IMR-90 (cell line): ENCODE results near the gene PIGU. TPM values are rescaled to one million over a fixed set of nuclear protein-coding genes. Genes with fewer than 3 reads are reported as not detected.

Experiments
- ATAC-seq: fragments of 200-7000 bp; cut with Tn5 transposase; 2 replicates; pipeline ENCODE4 v1.9.1; 2020; ENCODE audit warnings: low read depth, mild to moderate bottlenecking, moderate library complexity
- BruUV-seq: library from RNA; stranded (reverse); fragments of 400-500 nt; replicated peaks from 2 replicates; lab custom pipeline; 2021; lab: Mats Ljungman, UMichigan
- CTCF ChIA-PET: fragments of 300-600 bp; formaldehyde crosslinking; extraction: SDS; loops from one replicate; lab custom pipeline; 2021; ENCODE audit warnings: antibody characterized with exemption; lab: Yijun Ruan, JAX
- POLR2A ChIA-PET: fragments of 300-600 bp; sonication (Branson Sonifier 250); formaldehyde crosslinking; loops from one replicate; lab custom pipeline; 2022; ENCODE audit warnings: antibody characterized with exemption; ENCODE audit not compliant: unreplicated experiment; lab: Charles Lee
- DNase-seq: peaks from one replicate; pipeline ENCODE4 v3.0.0; 2013
- H2AFZ ChIP-seq: replicated peaks from 2 replicates; pipeline ENCODE3; 2013; ENCODE audit warnings: low read length, mild to moderate bottlenecking; ENCODE audit not compliant: poor library complexity
- H2AK5ac ChIP-seq: 2 replicates; pipeline ENCODE4 v1.6.1; 2013; ENCODE audit warnings: low read depth, low read length, inconsistent platforms
- H2AK9ac ChIP-seq: replicated peaks from 2 replicates; pipeline ENCODE3; 2013; ENCODE audit warnings: mild to moderate bottlenecking, low read depth, low read length, moderate library complexity; ENCODE audit not compliant: poor library complexity
- H2BK120ac ChIP-seq: 2 replicates; pipeline ENCODE4 v1.6.1; 2013; ENCODE audit warnings: low read depth, low read length, inconsistent platforms
- H2BK15ac ChIP-seq: 3 replicates; pipeline ENCODE4 v1.6.1; 2013; ENCODE audit warnings: low read depth, low read length, inconsistent platforms
- H2BK20ac ChIP-seq: 2 replicates; pipeline ENCODE4 v1.6.1; 2013; ENCODE audit warnings: low read depth, mild to moderate bottlenecking, inconsistent platforms, low read length, moderate library complexity
- H2BK5ac ChIP-seq: 2 replicates; pipeline ENCODE4 v1.6.1; 2013; ENCODE audit warnings: mild to moderate bottlenecking, low read depth, low read length, inconsistent platforms; ENCODE audit not compliant: poor library complexity, severe bottlenecking
- H3K14ac ChIP-seq: replicated peaks from 2 replicates; pipeline ENCODE4 v1.6.1; 2013; ENCODE audit warnings: low read depth, low read length, inconsistent platforms
- H3K18ac ChIP-seq: 2 replicates; pipeline ENCODE4 v1.6.1; 2013; ENCODE audit warnings: low read depth, low read length, control low read depth
- H3K23ac ChIP-seq: 2 replicates; pipeline ENCODE4 v1.6.1; 2013; ENCODE audit warnings: low read depth, low read length, inconsistent platforms
- H3K27ac ChIP-seq: 2 replicates; pipeline ENCODE4 v1.5.1; 2013; ENCODE audit warnings: mild to moderate bottlenecking, control low read depth, low read length; ENCODE audit not compliant: insufficient read depth
- H3K27me3 ChIP-seq: 2 replicates; pipeline ENCODE4 v1.6.1; 2013; ENCODE audit warnings: low read length; ENCODE audit not compliant: control insufficient read depth, insufficient read depth
- H3K36me3 ChIP-seq: 2 replicates; pipeline ENCODE4 v1.6.1; 2013; ENCODE audit warnings: low read length, mixed read lengths; ENCODE audit not compliant: control insufficient read depth, insufficient read depth
- H3K4ac ChIP-seq: 2 replicates; pipeline ENCODE4 v1.6.1; 2013; ENCODE audit warnings: low read depth, low read length, inconsistent platforms
- H3K4me1 ChIP-seq: 2 replicates; pipeline ENCODE4 v1.6.1; 2013; ENCODE audit warnings: low read length, mixed read lengths; ENCODE audit not compliant: control insufficient read depth, insufficient read depth
- H3K4me2 ChIP-seq: 2 replicates; pipeline ENCODE4 v1.6.1; 2013; ENCODE audit warnings: low read depth, mild to moderate bottlenecking, control low read depth, low read length, moderate library complexity
- H3K4me3 ChIP-seq: 2 replicates; pipeline ENCODE4 v1.5.1; 2013; ENCODE audit warnings: low read depth, mild to moderate bottlenecking, control low read depth, low read length, moderate library complexity; ENCODE audit not compliant: insufficient read depth
- H3K56ac ChIP-seq: 2 replicates; pipeline ENCODE4 v1.6.1; 2013; ENCODE audit warnings: low read length, inconsistent platforms; ENCODE audit not compliant: insufficient read depth; ENCODE audit errors: extremely low read depth
- H3K79me1 ChIP-seq, 2 experiments: 2 replicates each; pipeline ENCODE4 v1.6.1; 2013; ENCODE audit warnings: low read length in 2 of 2, inconsistent platforms in 1 of 2, low read depth in 1 of 2
- H3K9ac ChIP-seq: 2 replicates; pipeline ENCODE4 v1.6.1; 2013; ENCODE audit warnings: low read depth, low read length, control low read depth
- H3K9me1 ChIP-seq: 2 replicates; pipeline ENCODE4 v1.6.1; 2013; ENCODE audit warnings: low read length, inconsistent platforms; ENCODE audit not compliant: insufficient read depth
- H3K9me3 ChIP-seq: 2 replicates; pipeline ENCODE4 v1.6.1; 2013; ENCODE audit warnings: low read length; ENCODE audit not compliant: control insufficient read depth, insufficient read depth
- H4K20me1 ChIP-seq: 2 replicates; pipeline ENCODE4 v1.6.1; 2013; ENCODE audit warnings: low read length, inconsistent platforms; ENCODE audit not compliant: insufficient read depth
- H4K5ac ChIP-seq: 2 replicates; pipeline ENCODE4 v1.6.1; 2013; ENCODE audit warnings: mild to moderate bottlenecking, low read depth, low read length, control low read depth
- H4K8ac ChIP-seq, 2 experiments: 2 replicates each; pipeline ENCODE4 v1.6.1; 2013; ENCODE audit warnings: low read depth in 2 of 2, low read length in 2 of 2, control low read depth in 1 of 2, inconsistent platforms in 1 of 2
- H4K91ac ChIP-seq: 2 replicates; pipeline ENCODE4 v1.6.1; 2013; ENCODE audit warnings: low read depth, low read length, inconsistent platforms; ENCODE audit not compliant: insufficient read depth
- BHLHE40 ChIP-seq: fragments of 150-350 bp; IDR thresholded peaks from 2 replicates; pipeline ENCODE4 v1.6.1; 2016; ENCODE audit warnings: mild to moderate bottlenecking, low read depth, low read length
- CEBPB ChIP-seq: IDR thresholded peaks from 2 replicates; pipeline ENCODE4 v1.6.1; 2012; ENCODE audit warnings: low read depth, low read length, improper control_type of control experiment
- ELK1 ChIP-seq: fragments of 150-350 bp; IDR thresholded peaks from 2 replicates; pipeline ENCODE4 v1.6.1; 2016; ENCODE audit warnings: low read depth, mild to moderate bottlenecking, low read length, moderate library complexity, borderline replicate concordance
- MAFK ChIP-seq: IDR thresholded peaks from 2 replicates; pipeline ENCODE4 v1.6.1; 2012; ENCODE audit warnings: low read depth, low read length, improper control_type of control experiment
- MAZ ChIP-seq: IDR thresholded peaks from 2 replicates; pipeline ENCODE4 v1.6.1; 2012; ENCODE audit warnings: low read depth, mild to moderate bottlenecking, low read length, improper control_type of control experiment, moderate library complexity, borderline replicate concordance
- MXI1 ChIP-seq: IDR thresholded peaks from 2 replicates; pipeline ENCODE4 v1.6.1; 2012; ENCODE audit warnings: low read depth, mild to moderate bottlenecking, low read length, moderate library complexity, borderline replicate concordance
- POLR2A ChIP-seq: IDR thresholded peaks from 2 replicates; pipeline ENCODE4 v1.6.1; 2012; ENCODE audit warnings: mild to moderate bottlenecking, low read depth, low read length
- RAD21 ChIP-seq: IDR thresholded peaks from 2 replicates; pipeline ENCODE4 v1.6.1; 2012; ENCODE audit warnings: low read length, improper control_type of control experiment
- RCOR1 ChIP-seq: IDR thresholded peaks from 2 replicates; pipeline ENCODE4 v1.6.1; 2012; ENCODE audit warnings: mild to moderate bottlenecking, low read length, improper control_type of control experiment; ENCODE audit not compliant: insufficient replicate concordance
- RFX5 ChIP-seq: IDR thresholded peaks from 2 replicates; pipeline ENCODE4 v1.8.0; 2012; ENCODE audit warnings: low read depth, mild to moderate bottlenecking, low read length, moderate library complexity
- SMC3 ChIP-seq: fragments of 150-350 bp; IDR thresholded peaks from 2 replicates; pipeline ENCODE4 v1.6.1; 2016; ENCODE audit warnings: low read depth, mild to moderate bottlenecking, antibody characterized with exemption, low read length, moderate library complexity
- WGBS, 2 experiments: methylation state at CpG; one replicate each; pipeline versions ENCODE4 v1.1.5 to v1.1.7; 2013; ENCODE audit warnings: missing lambda C conversion rate in 2 of 2; ENCODE audit not compliant: insufficient read length in 1 of 2; ENCODE audit errors: extremely low coverage in 2 of 2; 5-methylcytosine and 5-hydroxymethylcytosine counted together
- dilution Hi-C: fragments of 300-500 bp; cut with HindIII; formaldehyde crosslinking; loops from one replicate; pipeline ENCODE4 v1.14.3; 2018; ENCODE audit warnings: low sequenced_read_pairs; ENCODE audit not compliant: unreplicated experiment
- in situ Hi-C: fragments of 300-500 bp; cut with MboI; formaldehyde crosslinking; loops from 3 replicates; pipeline ENCODE4 v1.14.3; 2019; ENCODE audit warnings: low sequenced_read_pairs, inconsistent platforms, mixed read lengths
- intact Hi-C: fragments of 100-400 bp; cut with micrococcal nuclease; formaldehyde crosslinking; loops from 2 replicates; pipeline ENCODE4 v1.10.0; 2022
- polyA plus RNA-seq, 3 experiments: library from polyadenylated mRNA; depleted of rRNA; stranded (reverse); fragments of >200 nt; gene quantifications; 2 replicates each; pipeline ENCODE4 v1.2.3, GENCODE V29; 2012; ENCODE audit warnings: low replicate concordance in 1 of 3
- total RNA-seq: library from RNA; depleted of rRNA; stranded (reverse); fragments of >200 nt; gene quantifications from 2 replicates; pipeline ENCODE4 v1.2.3, GENCODE V29; 2012
- TF ChIP-seq, protein P1 (sequence below): conservative IDR thresholded peaks from 2 replicates; pipeline ENCODE4 v1.5.1; 2012; ENCODE audit warnings: mild to moderate bottlenecking, low read depth, low read length, improper control_type of control experiment

Gene PIGU
- total and polyA plus RNA-seq, 2 of the 4 experiments (the other 2 are of a cell fraction) = 11.1 to 31.1 TPM

- in situ Hi-C loops = no loop called here
- H3K27me3 ChIP-seq = no peaks in the 10 kb centered on the region
- peak overlapping the region; percentile 34; the same call in 1 of the 2 replicates for H4K91ac ChIP-seq
- POLR2A ChIA-PET = interaction anchor here (0.6 kb wide), 1 partner anchor 58 kb away, joined by 16 read pairs; no protein-coding TSS in a partner anchor
- CTCF ChIA-PET = interaction anchor here (0.8 to 1.6 kb wide), 2 partner anchors 126 to 170 kb away, joined by 4 to 5 read pairs; no protein-coding TSS in a partner anchor
- no peak overlapping the region for H3K9ac ChIP-seq
- H2AK5ac ChIP-seq = peak overlapping the region; percentile 43; the same call in 1 of the 2 replicates
- H2BK15ac ChIP-seq = no peak overlapping the region
- no peaks in the 10 kb centered on the region for H3K9me3 ChIP-seq
- peaks cover 20% of the 10 kb centered on the region; the same call in 1 of the 2 replicates for H4K20me1 ChIP-seq
- peak overlapping the region; percentile 97 for H2AFZ ChIP-seq
- peak; percentile 16 for DNase-seq
- H3K36me3 ChIP-seq = peaks cover 17% of the 10 kb centered on the region; the same call in 1 of the 2 replicates
- peak overlapping the region; percentile 57 for H3K4me3 ChIP-seq
- peak; percentile 56 for TF ChIP-seq RAD21
- no peak for TF ChIP-seq MAFK
- no peak for TF ChIP-seq RFX5
- no peak for TF ChIP-seq RCOR1
- TF ChIP-seq SMC3 = 0 out of 2 replicates have a peak, but pooled peaks have one; percentile 14
- TF ChIP-seq POLR2A = 0 out of 2 replicates have a peak, but pooled peaks have one; percentile 7
- no peak for TF ChIP-seq MXI1
- TF ChIP-seq MAZ = 0 out of 2 replicates have a peak, but pooled peaks have one; percentile 3
- TF ChIP-seq, protein P1, sequence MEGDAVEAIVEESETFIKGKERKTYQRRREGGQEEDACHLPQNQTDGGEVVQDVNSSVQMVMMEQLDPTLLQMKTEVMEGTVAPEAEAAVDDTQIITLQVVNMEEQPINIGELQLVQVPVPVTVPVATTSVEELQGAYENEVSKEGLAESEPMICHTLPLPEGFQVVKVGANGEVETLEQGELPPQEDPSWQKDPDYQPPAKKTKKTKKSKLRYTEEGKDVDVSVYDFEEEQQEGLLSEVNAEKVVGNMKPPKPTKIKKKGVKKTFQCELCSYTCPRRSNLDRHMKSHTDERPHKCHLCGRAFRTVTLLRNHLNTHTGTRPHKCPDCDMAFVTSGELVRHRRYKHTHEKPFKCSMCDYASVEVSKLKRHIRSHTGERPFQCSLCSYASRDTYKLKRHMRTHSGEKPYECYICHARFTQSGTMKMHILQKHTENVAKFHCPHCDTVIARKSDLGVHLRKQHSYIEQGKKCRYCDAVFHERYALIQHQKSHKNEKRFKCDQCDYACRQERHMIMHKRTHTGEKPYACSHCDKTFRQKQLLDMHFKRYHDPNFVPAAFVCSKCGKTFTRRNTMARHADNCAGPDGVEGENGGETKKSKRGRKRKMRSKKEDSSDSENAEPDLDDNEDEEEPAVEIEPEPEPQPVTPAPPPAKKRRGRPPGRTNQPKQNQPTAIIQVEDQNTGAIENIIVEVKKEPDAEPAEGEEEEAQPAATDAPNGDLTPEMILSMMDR = peak; percentile 46
- TF ChIP-seq CEBPB = no peak
- TF ChIP-seq ELK1 = no peak
- no peak for TF ChIP-seq BHLHE40
- H3K14ac ChIP-seq = no peak overlapping the region
- ATAC-seq = no peak
- dilution Hi-C loops = no loop called here
- H3K79me1 ChIP-seq = peaks cover 0 to 57% of the 10 kb centered on the region in 2 experiments; a peak in 2 of 4 replicates
- BruUV-seq = no TSS peak
- H3K9me1 ChIP-seq = peaks cover 29% of the 10 kb centered on the region
- H4K8ac ChIP-seq = peak overlapping the region; percentile 29 to 31; a peak in 1 of 4 replicates
- H2BK120ac ChIP-seq = no peak overlapping the region
- H3K27ac ChIP-seq = peak overlapping the region; percentile 75; the same call in 1 of the 2 replicates
- no peak overlapping the region for H3K56ac ChIP-seq
- WGBS, 2 experiments = 22% methylated on average over 4 of the region's 22 CpGs; no CpG with 5 or more reads in 1 of the 2 experiments
- no peak overlapping the region for H2BK5ac ChIP-seq
- peak overlapping the region; percentile 13 for H3K4me2 ChIP-seq
- H3K4me1 ChIP-seq = peaks cover 20% of the 10 kb centered on the region
- H4K5ac ChIP-seq = no peak overlapping the region
- H3K4ac ChIP-seq = no peak overlapping the region
- H2AK9ac ChIP-seq = peak overlapping the region; percentile 67
- no peak overlapping the region for H2BK20ac ChIP-seq
- H3K18ac ChIP-seq = no peak overlapping the region
- intact Hi-C loops = loop anchor here (1.0 to 5.0 kb wide), 4 partner anchors 59 to 396 kb away; no protein-coding TSS in a partner anchor
- H3K23ac ChIP-seq = no peak overlapping the region
Observed at GRCh38 chr20:34708621-34709043, 31.7 kb upstream of the PIGU start.
